ENCODE results near the gene SELPLG.

GRCh38 chr12:108581311-108582227 is 52.1 kb downstream of the SELPLG start:
- TF ChIP-seq CTCF (conservative IDR thresholded peaks at IDR 0.05; ENCODE audit: low read depth, low read length), result no peak
- no peak for TF ChIP-seq EZH2 (IDR thresholded peaks at IDR 0.05; ENCODE audit: borderline replicate concordance, low read depth, low read length, poor library complexity, severe bottlenecking)

Data from A673 (cell line).